GM18868 (cell line): ENCODE data around the gene ENPP5.

Source experiments
- ATAC-seq: cut with Tn5 transposase; IDR thresholded peaks from one replicate; pipeline ENCODE4 v1.9.1; 2021; ENCODE audit warnings: mild to moderate bottlenecking, moderate library complexity; ENCODE audit not compliant: unreplicated experiment

The ENPP5 gene

DNA sequence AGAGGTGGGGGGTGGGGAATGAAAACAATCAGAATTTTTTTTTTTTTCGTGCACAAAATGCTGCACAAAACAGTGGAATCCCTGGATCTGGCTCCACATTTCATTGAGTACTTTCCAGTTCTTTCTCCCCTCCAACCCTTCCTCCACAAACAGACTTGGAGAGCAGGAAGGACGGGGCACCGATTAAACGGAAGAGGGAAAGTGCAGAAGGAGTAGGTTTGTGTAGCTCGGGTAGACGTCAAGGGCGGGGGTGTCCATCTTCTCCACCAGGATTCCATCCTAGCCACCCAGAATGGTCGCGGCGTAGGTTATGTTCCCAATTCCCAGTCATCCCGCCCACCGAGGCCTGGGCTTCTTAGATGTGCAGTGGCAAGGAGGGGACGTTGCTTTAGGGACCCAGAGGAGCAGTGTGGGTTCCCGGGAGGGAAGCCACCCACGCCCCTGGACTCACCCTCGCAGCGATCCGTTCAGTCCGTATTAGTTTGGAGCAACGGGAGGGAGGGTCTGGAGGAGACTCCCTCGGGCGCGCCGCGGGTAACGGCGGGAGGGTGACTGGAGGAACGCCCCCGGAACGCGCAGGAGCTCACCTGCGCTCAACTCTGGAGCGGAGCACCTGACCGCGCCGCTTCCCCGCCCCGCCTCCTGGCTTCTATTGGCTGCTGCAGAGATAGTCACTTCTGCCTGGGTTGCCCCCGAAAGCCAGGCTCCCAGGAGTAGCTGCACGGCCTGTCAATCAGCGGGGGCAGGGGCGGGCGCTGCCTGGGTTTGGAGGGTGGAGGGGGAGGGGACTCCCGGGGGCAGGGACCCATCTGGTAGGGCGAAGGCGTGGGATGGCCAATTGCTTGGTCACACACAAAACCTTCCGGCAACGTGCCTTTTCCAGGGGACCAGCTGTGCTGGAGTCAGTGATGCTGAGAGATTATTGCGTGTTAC is at the start of gene ENPP5:
ENPP5 (minus strand) TSS at position 624 of the 933 bp plus-strand sequence. CDS start 2,718 bp downstream, outside the sequence.
- peak; percentile 96 for ATAC-seq

DNA sequence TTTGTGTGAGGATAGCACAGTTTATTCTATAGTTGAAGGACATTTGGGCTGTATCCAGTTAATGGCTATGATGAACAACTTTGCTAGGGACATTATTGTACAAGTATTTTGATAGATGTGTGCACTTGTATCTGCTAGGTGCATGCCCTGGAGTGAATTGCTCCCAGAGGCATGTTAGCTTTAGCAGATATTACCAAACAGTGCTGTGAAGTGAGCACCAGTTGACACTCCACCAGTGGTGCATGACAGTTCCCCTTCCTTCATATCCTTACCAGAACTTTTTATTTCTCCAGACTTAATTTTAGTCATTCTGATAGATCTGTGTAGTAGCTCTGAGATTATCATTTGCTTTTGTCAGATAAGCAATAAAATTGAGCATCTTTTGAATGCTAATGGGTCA is 48.9 kb upstream of the ENPP5 start:
- ATAC-seq, result no peak

GRCh38 chr6:46218457-46218856 is 47.7 kb upstream of the ENPP5 start:
- no peak for ATAC-seq

DNA sequence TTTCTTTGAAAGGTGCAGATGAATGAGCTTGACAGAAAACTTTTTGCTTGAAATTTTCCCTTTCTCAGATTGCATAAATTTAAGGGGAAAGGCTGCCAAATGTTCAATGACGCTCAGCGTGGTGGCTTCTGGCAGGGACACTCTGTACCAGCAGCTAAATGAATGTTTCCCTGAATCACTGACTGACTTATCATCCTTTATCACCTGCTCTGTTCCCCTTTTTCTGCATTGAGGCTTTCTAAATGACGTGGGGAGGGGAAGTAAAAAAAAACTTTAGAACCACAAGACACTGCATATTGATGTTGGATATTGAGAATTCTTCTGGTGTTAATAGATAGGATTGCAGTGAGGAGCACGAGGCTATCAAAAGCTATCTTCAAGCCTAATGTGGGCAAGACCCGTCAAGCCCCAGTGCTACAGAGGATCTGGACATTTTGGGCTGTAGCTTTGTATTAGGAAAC is 46.9 kb upstream of the ENPP5 start:
- peak; percentile 74 for ATAC-seq

- no peak for ATAC-seq
These were observed 46.1 kb upstream of the ENPP5 start for GRCh38 chr6:46216879-46217278.

DNA sequence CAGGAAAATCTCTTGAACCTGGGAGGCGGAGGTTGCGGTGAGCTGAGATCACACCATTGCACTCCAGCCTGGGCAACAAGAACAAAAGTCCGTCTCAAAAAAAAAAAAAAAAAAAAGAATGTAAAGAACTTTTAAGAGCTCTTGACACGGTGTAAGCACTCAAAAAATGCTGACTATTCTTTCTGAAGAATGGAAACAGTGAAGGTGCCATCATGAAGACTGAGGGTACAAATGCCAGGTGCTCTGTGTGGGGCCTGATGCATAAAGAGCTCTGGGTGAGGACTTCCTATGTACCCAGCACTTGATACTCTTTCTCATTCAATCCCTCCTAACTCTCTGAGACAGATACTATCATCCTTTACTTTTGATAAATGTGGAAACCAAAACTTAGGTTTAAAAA is 45.0 kb upstream of the ENPP5 start:
- no peak for ATAC-seq

GRCh38 chr6:46215213-46215612 is 44.4 kb upstream of the ENPP5 start:
- ATAC-seq, result no peak

- no peak for ATAC-seq
These were observed 41.1 kb upstream of the ENPP5 start for GRCh38 chr6:46211917-46212316.

DNA sequence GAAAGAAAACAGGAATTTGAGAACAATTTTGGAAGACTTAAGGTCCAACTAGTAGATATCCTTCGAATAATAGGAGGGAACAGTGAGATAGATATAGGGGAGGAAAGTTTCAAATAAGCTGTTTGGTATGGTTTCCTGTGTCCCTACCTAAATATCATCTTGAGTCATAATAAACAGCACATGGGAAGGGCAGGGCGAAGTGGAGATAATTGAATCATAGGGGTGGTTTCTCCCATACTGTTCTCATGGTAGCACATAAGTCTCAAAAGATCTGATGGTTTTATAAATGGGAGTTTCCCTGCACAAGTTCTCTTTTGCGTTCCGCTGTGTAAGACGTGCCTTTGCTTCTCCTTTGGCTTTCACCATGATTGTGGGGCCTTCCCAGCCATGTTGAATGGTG is 39.5 kb upstream of the ENPP5 start:
- no peak for ATAC-seq

- no peak for ATAC-seq
These were observed 37.5 kb upstream of the ENPP5 start for GRCh38 chr6:46208303-46208702.

DNA sequence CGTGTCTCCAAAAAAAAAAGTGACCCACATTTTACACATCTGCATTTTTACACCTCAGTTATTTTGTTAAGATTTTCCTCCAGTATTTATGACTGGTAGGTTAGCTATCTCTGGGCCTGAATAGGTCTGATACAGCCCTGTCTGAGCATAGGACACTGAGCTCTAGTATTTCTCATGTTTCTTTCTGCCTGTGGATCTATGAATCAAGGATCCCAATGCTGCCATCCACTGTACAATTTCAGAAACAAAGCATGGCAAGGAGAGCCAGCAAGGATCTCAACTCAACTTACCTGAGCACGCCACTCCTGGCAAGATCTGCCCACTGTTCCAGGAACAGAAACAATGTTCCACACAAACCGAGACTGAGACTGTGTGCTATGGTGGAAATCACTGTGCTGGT is 36.4 kb upstream of the ENPP5 start:
- no peak for ATAC-seq

GRCh38 chr6:46204880-46205650 is 34.3 kb upstream of the ENPP5 start:
- ATAC-seq, result no peak

- no peak for ATAC-seq
These were observed 32.8 kb upstream of the ENPP5 start for GRCh38 chr6:46203391-46204177.

- ATAC-seq, result peak; percentile 63
These were observed 30.9 kb upstream of the ENPP5 start for GRCh38 chr6:46201702-46202101.

DNA sequence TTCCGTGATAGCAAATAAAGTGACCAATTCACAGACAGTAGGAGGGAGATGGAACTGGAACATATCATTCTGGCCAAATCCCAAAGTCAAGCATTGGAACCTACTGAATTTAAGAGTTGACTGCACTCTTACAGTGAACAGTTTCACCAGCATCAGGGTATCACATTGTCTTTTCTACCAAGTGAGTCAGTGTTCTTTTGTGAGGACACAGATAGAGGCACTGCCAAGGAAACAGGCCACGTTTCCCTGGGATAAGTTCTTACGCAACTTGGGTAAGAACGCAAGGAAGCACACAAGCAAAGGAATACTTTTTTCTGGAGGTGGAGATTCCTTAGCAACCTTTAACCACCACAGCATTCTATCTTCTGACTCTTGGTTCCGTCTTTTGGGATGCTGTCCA is 28.6 kb upstream of the ENPP5 start:
- no peak for ATAC-seq

DNA sequence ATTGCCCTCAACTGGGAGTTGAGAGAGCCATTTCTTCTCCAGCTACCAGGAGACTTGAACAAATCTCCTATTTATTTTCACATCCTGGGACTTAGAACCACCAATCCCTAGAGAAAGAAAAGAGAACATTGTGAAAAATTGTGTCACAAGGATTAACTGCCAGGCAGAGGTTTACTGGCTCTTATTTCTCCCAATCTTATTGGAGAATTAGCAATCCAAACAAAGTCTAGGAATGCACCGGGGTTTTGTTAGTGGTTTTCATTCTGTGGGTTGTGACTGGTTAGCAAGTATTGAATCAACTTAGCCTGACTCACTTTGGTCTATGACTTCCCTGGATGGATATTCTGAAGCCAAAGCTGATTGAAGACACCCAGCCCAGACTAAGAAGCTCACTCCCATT is 21.2 kb upstream of the ENPP5 start:
- no peak for ATAC-seq

- ATAC-seq, result no peak
These were observed 20.1 kb upstream of the ENPP5 start for GRCh38 chr6:46190889-46191288.

GRCh38 chr6:46189726-46190125 is 18.9 kb upstream of the ENPP5 start:
- no peak for ATAC-seq

GRCh38 chr6:46186583-46186982 is 15.8 kb upstream of the ENPP5 start:
- no peak for ATAC-seq

DNA sequence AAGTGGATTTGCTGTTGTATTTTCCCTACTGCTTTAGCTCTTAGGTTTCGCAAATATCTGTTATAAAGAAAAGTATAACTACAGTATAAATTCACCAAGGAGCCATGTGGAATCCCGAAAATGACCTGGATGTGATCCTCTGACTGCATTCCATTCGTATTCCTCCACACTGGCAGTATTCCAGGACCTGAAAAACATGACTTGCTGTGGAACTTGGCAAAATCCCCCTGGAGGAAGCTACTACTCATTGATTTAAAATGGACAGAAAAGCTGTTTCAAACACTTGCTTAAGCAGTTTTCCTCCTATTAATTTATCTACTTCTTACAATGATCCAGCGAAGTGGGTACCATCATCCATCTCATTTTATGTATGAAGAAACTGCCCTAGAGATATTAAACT is 13.3 kb upstream of the ENPP5 start:
- no peak for ATAC-seq

- peak; percentile 48 for ATAC-seq
These were observed 5.2 kb upstream of the ENPP5 start for GRCh38 chr6:46175976-46176375.
